H9 (cell line): Measurements from ENCODE around the gene TDRD7. TPM values are rescaled to one million over a fixed set of nuclear protein-coding genes. Genes with fewer than 3 reads are reported as not detected.

Experiments
- DNase-seq: peaks from one replicate; pipeline ENCODE4 v3.0.0-alpha.2; 2017
- H2AFZ ChIP-seq: one replicate; pipeline ENCODE4 v1.6.1; 2013; ENCODE audit warnings: mild to moderate bottlenecking, low read length, control low read depth, moderate library complexity
- H2AK5ac ChIP-seq: 2 replicates; pipeline ENCODE4 v1.6.1; 2013; ENCODE audit warnings: low read length, control low read depth, mixed read lengths; ENCODE audit not compliant: insufficient read length
- H2BK120ac ChIP-seq: one replicate; pipeline ENCODE4 v1.6.1; 2013; ENCODE audit warnings: low read depth, mild to moderate bottlenecking, low read length, control low read depth, inconsistent platforms; ENCODE audit not compliant: poor library complexity, severe bottlenecking
- H2BK12ac ChIP-seq: 2 replicates; pipeline ENCODE4 v1.6.1; 2013; ENCODE audit warnings: low read length, control low read depth, mixed read lengths, low read depth; ENCODE audit not compliant: insufficient read length
- H2BK15ac ChIP-seq: 2 replicates; pipeline ENCODE4 v1.6.1; 2013; ENCODE audit warnings: low read depth, low read length, control low read depth
- H2BK20ac ChIP-seq: one replicate; pipeline ENCODE4 v1.6.1; 2013; ENCODE audit warnings: low read depth, mild to moderate bottlenecking, low read length, control low read depth, inconsistent platforms; ENCODE audit not compliant: poor library complexity, severe bottlenecking
- H2BK5ac ChIP-seq: 2 replicates; pipeline ENCODE4 v1.6.1; 2013; ENCODE audit warnings: low read length, control low read depth, mixed read lengths; ENCODE audit not compliant: insufficient read length
- H3K14ac ChIP-seq: 2 replicates; pipeline ENCODE4 v1.6.1; 2013; ENCODE audit warnings: low read length, control low read depth; ENCODE audit not compliant: insufficient read depth
- H3K18ac ChIP-seq: 2 replicates; pipeline ENCODE4 v1.6.1; 2013; ENCODE audit warnings: low read depth, mild to moderate bottlenecking, mixed read lengths, low read length, control low read depth; ENCODE audit not compliant: insufficient read length
- H3K23ac ChIP-seq: 2 replicates; pipeline ENCODE4 v1.6.1; 2013; ENCODE audit warnings: low read length, control low read depth, mixed read lengths, low read depth; ENCODE audit not compliant: insufficient read length
- H3K23me2 ChIP-seq: 2 replicates; pipeline ENCODE4 v1.6.1; 2013; ENCODE audit warnings: low read depth, mild to moderate bottlenecking, mixed read lengths, low read length, control low read depth; ENCODE audit not compliant: insufficient read length, poor library complexity, severe bottlenecking
- H3K27ac ChIP-seq: 2 replicates; pipeline ENCODE4 v1.5.1; 2013; ENCODE audit warnings: low read length, control low read depth, mixed read lengths, low read depth; ENCODE audit not compliant: insufficient read length
- H3K27me3 ChIP-seq: 2 replicates; pipeline ENCODE4 v1.6.1; 2013; ENCODE audit warnings: low read length, control low read depth, inconsistent platforms; ENCODE audit not compliant: insufficient read depth
- H3K4ac ChIP-seq: 2 replicates; pipeline ENCODE4 v1.6.1; 2013; ENCODE audit warnings: low read depth, mild to moderate bottlenecking, control low read depth, inconsistent platforms, low read length, moderate library complexity
- H3K4me1 ChIP-seq: 2 replicates; pipeline ENCODE4 v1.6.1; 2013; ENCODE audit warnings: low read length, control low read depth, inconsistent platforms; ENCODE audit not compliant: insufficient read depth
- H3K4me2 ChIP-seq: 2 replicates; pipeline ENCODE4 v1.6.1; 2013; ENCODE audit warnings: low read length, control low read depth, mixed read lengths; ENCODE audit not compliant: insufficient read length, insufficient read depth
- H3K56ac ChIP-seq: 2 replicates; pipeline ENCODE4 v1.6.1; 2013; ENCODE audit warnings: low read depth, mild to moderate bottlenecking, mixed read lengths, low read length, control low read depth; ENCODE audit not compliant: insufficient read length
- H3K79me1 ChIP-seq: 2 replicates; pipeline ENCODE4 v1.6.1; 2013; ENCODE audit warnings: low read depth, mild to moderate bottlenecking, moderate library complexity, low read length, control low read depth, inconsistent platforms; ENCODE audit not compliant: insufficient read depth, poor library complexity, severe bottlenecking
- H3K79me2 ChIP-seq: 2 replicates; pipeline ENCODE4 v1.6.1; 2013; ENCODE audit warnings: low read length, control low read depth, inconsistent platforms; ENCODE audit not compliant: insufficient read depth
- H3K9ac ChIP-seq: 2 replicates; pipeline ENCODE4 v1.6.1; 2013; ENCODE audit warnings: low read length, control low read depth, mixed read lengths; ENCODE audit not compliant: insufficient read length; ENCODE audit errors: extremely low read depth
- H3K9me3 ChIP-seq: one replicate; pipeline ENCODE4 v1.6.1; 2013; ENCODE audit warnings: low read depth, low read length, inconsistent platforms; ENCODE audit not compliant: control insufficient read depth
- H3T11ph ChIP-seq: one replicate; pipeline ENCODE4 v1.6.1; 2013; ENCODE audit warnings: mild to moderate bottlenecking, low read length, control low read depth, inconsistent platforms
- H4K20me1 ChIP-seq: one replicate; pipeline ENCODE4 v1.6.1; 2013; ENCODE audit not compliant: control insufficient read depth, insufficient read length, insufficient read depth
- H4K5ac ChIP-seq: 2 replicates; pipeline ENCODE4 v1.6.1; 2013; ENCODE audit warnings: low read depth, mild to moderate bottlenecking, mixed read lengths, low read length, control low read depth; ENCODE audit not compliant: insufficient read length
- H4K8ac ChIP-seq: replicated peaks from 2 replicates; pipeline ENCODE4 v1.6.1; 2013; ENCODE audit warnings: low read length, control low read depth, mixed read lengths, low read depth; ENCODE audit not compliant: insufficient read length
- H4K91ac ChIP-seq: 2 replicates; pipeline ENCODE4 v1.6.1; 2013; ENCODE audit warnings: low read depth, mild to moderate bottlenecking, moderate library complexity, mixed read lengths, low read length, control low read depth; ENCODE audit not compliant: insufficient read length
- H3K27ac Mint-ChIP-seq, 3 experiments: 2 replicates in 2 of 3; 3 replicates in 1 of 3; pipeline ENCODE4 v1.8.0; 2020 to 2021; ENCODE audit warnings: mixed read lengths in 3 of 3, mild to moderate bottlenecking in 1 of 3, moderate library complexity in 1 of 3
- H3K27me3 Mint-ChIP-seq: 2 replicates; pipeline ENCODE4 v1.8.0; 2021; ENCODE audit warnings: low read depth, mild to moderate bottlenecking, moderate library complexity, mixed read lengths
- H3K36me3 Mint-ChIP-seq, 3 experiments: 2 replicates in 2 of 3; 3 replicates in 1 of 3; pipeline ENCODE4 v1.8.0; 2020 to 2021; ENCODE audit warnings: low read depth in 3 of 3, mixed read lengths in 3 of 3; ENCODE audit not compliant: insufficient read depth in 1 of 3
- H3K4me1 Mint-ChIP-seq, 2 experiments: 2 replicates each; pipeline ENCODE4 v1.8.0; 2020; ENCODE audit warnings: mixed read lengths in 2 of 2
- H3K4me3 Mint-ChIP-seq, 2 experiments: 2 replicates in 1 of 2; 3 replicates in 1 of 2; pipeline ENCODE4 v1.8.0; 2020 to 2021; ENCODE audit warnings: mild to moderate bottlenecking in 2 of 2, mixed read lengths in 2 of 2, moderate library complexity in 1 of 2
- H3K9me3 Mint-ChIP-seq, 2 experiments: 2 replicates in 1 of 2; 3 replicates in 1 of 2; pipeline ENCODE4 v1.8.0; 2020; ENCODE audit warnings: mild to moderate bottlenecking in 2 of 2, mixed read lengths in 2 of 2, moderate library complexity in 1 of 2
- CTCF ChIP-seq: fragments of 200-600 bp; sonication (generic); conservative IDR thresholded peaks from 3 replicates; pipeline ENCODE4 v1.8.0; 2021; ENCODE audit warnings: antibody characterized with exemption, mild to moderate bottlenecking
- WGBS: extraction: QIAGEN DNeasy Blood & Tissue Kit; methylation state at CpG from one replicate; pipeline ENCODE4 v1.1.7; 2013; ENCODE audit warnings: missing lambda C conversion rate, low lambda C conversion rate, mixed read lengths; ENCODE audit not compliant: insufficient read length; ENCODE audit errors: extremely low coverage; 5-methylcytosine and 5-hydroxymethylcytosine counted together
- total RNA-seq: library from RNA; stranded (reverse); gene quantifications from 2 replicates; pipeline ENCODE4 v1.2.1, GENCODE V29; 2021

TDRD7 gene
- total RNA-seq, 1 experiment from 2014 or later: 5.1 TPM

GRCh38 chr9:97441729-97442128, 29.8 kb downstream of the TDRD7 start:
- H3K4me3 Mint-ChIP-seq: no peak overlapping the region

More at GRCh38 chr9:97441729-97442128, 29.8 kb downstream of the TDRD7 start:
- H3K27ac Mint-ChIP-seq: no peak overlapping the region
- Histone ChIP-seq H3K23ac (no peak overlapping the region), H2BK20ac (no peak overlapping the region), H3K79me2 (no peaks in the 10 kb centered on the region), H2BK5ac (no peak overlapping the region), H3K9ac (no peak overlapping the region), H3K4me2 (no peak overlapping the region), H3K4me1 (no peaks in the 10 kb centered on the region), H3K4ac (no peak overlapping the region), H2BK12ac (no peak overlapping the region), H3T11ph (no peak overlapping the region), H2BK120ac (no peak overlapping the region), H3K27me3 (no peaks in the 10 kb centered on the region), H2AK5ac (no peak overlapping the region), H2BK15ac (no peak overlapping the region), H4K20me1 (no peaks in the 10 kb centered on the region), H3K9me3 (no peaks in the 10 kb centered on the region), H3K56ac (no peak overlapping the region), H4K8ac (no peak overlapping the region), H3K14ac (no peak overlapping the region), H2AFZ (no peak overlapping the region), H3K79me1 (no peaks in the 10 kb centered on the region), H3K23me2 (no peaks in the 10 kb centered on the region), H3K18ac (no peak overlapping the region), H4K91ac (no peak overlapping the region), H3K27ac (no peak overlapping the region), H4K5ac (no peak overlapping the region)
- no peak for DNase-seq
- WGBS: no CpG with 5 or more reads among the region's 2 CpGs
- H3K4me1 Mint-ChIP-seq: peaks cover 8 to 17% of the 10 kb centered on the region in 2 experiments
- no peaks in the 10 kb centered on the region for H3K9me3 Mint-ChIP-seq
- H3K27me3 Mint-ChIP-seq: no peaks in the 10 kb centered on the region
- H3K36me3 Mint-ChIP-seq: no peaks in the 10 kb centered on the region
- TF ChIP-seq CTCF: no peak
